ENCODE results near the gene MDFIC. TPM values are rescaled to one million over a fixed set of nuclear protein-coding genes. Genes with fewer than 3 reads are reported as not detected.

The MDFIC gene
- total and polyA plus RNA-seq, 9 donors, result 10.6 to 30.0 (median 17.9) TPM

- Histone ChIP-seq H3K27ac (no peak overlapping the region), H3K27me3 (no peaks in the 10 kb centered on the region), H3K36me3 (no peaks in the 10 kb centered on the region), H3K4me3 (no peak overlapping the region), H3K9me3 (no peaks in the 10 kb centered on the region), H3K4me1 (ENCODE audit: insufficient read depth) (peaks cover 2% of the 10 kb centered on the region)
- no peak for TF ChIP-seq CTCF (IDR thresholded peaks at IDR 0.05)
- TF ChIP-seq POLR2A (IDR thresholded peaks at IDR 0.05), result no peak
- TF ChIP-seq EP300 (IDR thresholded peaks at IDR 0.05), result no peak
- DNase-seq, result no peak
- intact Hi-C loops (cut with DNase I), result no loop called here
- WGBS, 3 donors, result 69 to 83% (median 69%) methylated on average over 3 of the region's 3 CpGs
These were observed 51.3 kb downstream of the MDFIC start for GRCh38 chr7:114973147-114973546.

- H3K9me3 ChIP-seq, result no peaks in the 10 kb centered on the region
- H3K4me1 ChIP-seq (ENCODE audit: insufficient read depth), result peaks cover 2% of the 10 kb centered on the region
- intact Hi-C loops (cut with DNase I), result no loop called here
- no peak overlapping the region for H3K4me3 ChIP-seq
- no peaks in the 10 kb centered on the region for H3K36me3 ChIP-seq
- H3K27me3 ChIP-seq, result no peaks in the 10 kb centered on the region
- 50 to 70% (median 69%) methylated on average over 2 of the region's 2 CpGs for WGBS, 3 donors
- DNase-seq, result no peak
- no peak for TF ChIP-seq EP300 (IDR thresholded peaks at IDR 0.05)
- no peak for TF ChIP-seq CTCF (IDR thresholded peaks at IDR 0.05)
- no peak for TF ChIP-seq POLR2A (IDR thresholded peaks at IDR 0.05)
- H3K27ac ChIP-seq, result no peak overlapping the region
These were observed 53.5 kb downstream of the MDFIC start for GRCh38 chr7:114975401-114975800.

- Histone ChIP-seq H3K27ac (no peak overlapping the region), H3K4me1 (ENCODE audit: insufficient read depth) (peaks cover 2% of the 10 kb centered on the region), H3K4me3 (no peak overlapping the region), H3K36me3 (no peaks in the 10 kb centered on the region), H3K9me3 (no peaks in the 10 kb centered on the region), H3K27me3 (no peaks in the 10 kb centered on the region)
- WGBS, 3 donors, result 79 to 85% (median 84%) methylated on average over 4 of the region's 4 CpGs
- intact Hi-C loops (cut with DNase I), result no loop called here
- TF ChIP-seq EP300 (IDR thresholded peaks at IDR 0.05), result no peak
- no peak for TF ChIP-seq CTCF (IDR thresholded peaks at IDR 0.05)
- no peak for TF ChIP-seq POLR2A (IDR thresholded peaks at IDR 0.05)
- DNase-seq, result no peak
These were observed 54.8 kb downstream of the MDFIC start for GRCh38 chr7:114976666-114977065.

GRCh38 chr7:114977277-114977676 lies 55.4 kb downstream of the MDFIC start:
- TF ChIP-seq POLR2A (IDR thresholded peaks at IDR 0.05), result no peak
- TF ChIP-seq EP300 (IDR thresholded peaks at IDR 0.05), result no peak
- no peak for TF ChIP-seq CTCF (IDR thresholded peaks at IDR 0.05)
- Histone ChIP-seq H3K9me3 (no peaks in the 10 kb centered on the region), H3K27me3 (no peaks in the 10 kb centered on the region), H3K36me3 (no peaks in the 10 kb centered on the region), H3K4me1 (ENCODE audit: insufficient read depth) (peaks cover 2% of the 10 kb centered on the region), H3K27ac (no peak overlapping the region), H3K4me3 (no peak overlapping the region)
- DNase-seq, result no peak
- intact Hi-C loops (cut with DNase I), result no loop called here
- whole genome bisulfite sequencing, 3 donors, result 96 to 100% (median 98%) methylated on average over 1 of the region's 1 CpG
